Common myeloid progenitor, CD34-positive (primary cell): Measurements from ENCODE around the gene MAN2C1.

Experiments used
- CTCF ChIA-PET: fragments of 350-600 bp; sonication (Branson Sonifier 250); formaldehyde crosslinking; loops from one replicate; lab custom pipeline; 2021; ENCODE audit warnings: antibody characterized with exemption; lab: Charles Lee
- POLR2A ChIA-PET: fragments of 350-600 bp; sonication (Branson Sonifier 250); formaldehyde crosslinking; loops from one replicate; lab custom pipeline; 2021; ENCODE audit warnings: antibody characterized with exemption; lab: Charles Lee
- DNase-seq, 3 donors: peaks; one replicate each; pipeline versions ENCODE4 v3.0.0 to v3.0.0-alpha.2; 2013
- H3K27ac ChIP-seq, 2 experiments: 1 replicate in 1 of 2; 2 replicates in 1 of 2; pipeline ENCODE4 v1.7.0; 2013; ENCODE audit warnings: inconsistent platforms in 2 of 2, low read length in 2 of 2, mild to moderate bottlenecking in 2 of 2, low read depth in 1 of 2, moderate library complexity in 1 of 2; ENCODE audit not compliant: severe bottlenecking in 2 of 2, insufficient read depth in 1 of 2, poor library complexity in 1 of 2
- H3K27me3 ChIP-seq, 5 experiments: replicated peaks in 2 of 5; 1 replicate in 3 of 5; 2 replicates in 2 of 5; pipeline versions ENCODE4 v1.6.1 to v1.7.0; 2013; ENCODE audit warnings: low read length in 4 of 5, mild to moderate bottlenecking in 2 of 5, moderate library complexity in 2 of 5, inconsistent platforms in 1 of 5; ENCODE audit not compliant: insufficient read depth in 5 of 5, control insufficient read depth in 4 of 5
- H3K36me3 ChIP-seq, 4 experiments: 1 replicate in 2 of 4; 2 replicates in 2 of 4; pipeline versions ENCODE4 v1.6.1 to v1.7.0; 2013; ENCODE audit warnings: low read length in 3 of 4, control low read depth in 1 of 4, mild to moderate bottlenecking in 1 of 4; ENCODE audit not compliant: control insufficient read depth in 4 of 4, insufficient read depth in 4 of 4
- H3K4me1 ChIP-seq, 4 experiments: 1 replicate in 3 of 4; 2 replicates in 1 of 4; pipeline versions ENCODE4 v1.6.1 to v1.7.1; 2013; ENCODE audit warnings: low read length in 3 of 4, mild to moderate bottlenecking in 3 of 4, control low read depth in 1 of 4, inconsistent platforms in 1 of 4, moderate library complexity in 1 of 4; ENCODE audit not compliant: control insufficient read depth in 4 of 4, insufficient read depth in 4 of 4; ENCODE audit errors: control extremely low read depth in 1 of 4
- H3K4me3 ChIP-seq, 7 experiments: 1 replicate in 4 of 7; 2 replicates in 3 of 7; pipeline versions ENCODE4 v1.5.1 to v1.7.0; 2013; ENCODE audit warnings: mild to moderate bottlenecking in 7 of 7, low read length in 6 of 7, moderate library complexity in 6 of 7, inconsistent platforms in 2 of 7, low read depth in 2 of 7, control low read depth in 1 of 7; ENCODE audit not compliant: insufficient read depth in 4 of 7, control insufficient read depth in 1 of 7; ENCODE audit errors: extremely low read depth in 1 of 7
- H3K9me3 ChIP-seq, 5 experiments: 1 replicate in 4 of 5; 2 replicates in 1 of 5; pipeline versions ENCODE4 v1.6.1 to v1.7.1; 2013; ENCODE audit warnings: low read length in 4 of 5, mild to moderate bottlenecking in 2 of 5, inconsistent platforms in 1 of 5, low read depth in 1 of 5, moderate library complexity in 1 of 5; ENCODE audit not compliant: control insufficient read depth in 4 of 5, insufficient read depth in 2 of 5; ENCODE audit errors: control extremely low read depth in 1 of 5
- WGBS: methylation state at CpG from one replicate; pipeline ENCODE4 v1.1.5; 2013; ENCODE audit not compliant: insufficient coverage; 5-methylcytosine and 5-hydroxymethylcytosine counted together

The MAN2C1 gene

DNA sequence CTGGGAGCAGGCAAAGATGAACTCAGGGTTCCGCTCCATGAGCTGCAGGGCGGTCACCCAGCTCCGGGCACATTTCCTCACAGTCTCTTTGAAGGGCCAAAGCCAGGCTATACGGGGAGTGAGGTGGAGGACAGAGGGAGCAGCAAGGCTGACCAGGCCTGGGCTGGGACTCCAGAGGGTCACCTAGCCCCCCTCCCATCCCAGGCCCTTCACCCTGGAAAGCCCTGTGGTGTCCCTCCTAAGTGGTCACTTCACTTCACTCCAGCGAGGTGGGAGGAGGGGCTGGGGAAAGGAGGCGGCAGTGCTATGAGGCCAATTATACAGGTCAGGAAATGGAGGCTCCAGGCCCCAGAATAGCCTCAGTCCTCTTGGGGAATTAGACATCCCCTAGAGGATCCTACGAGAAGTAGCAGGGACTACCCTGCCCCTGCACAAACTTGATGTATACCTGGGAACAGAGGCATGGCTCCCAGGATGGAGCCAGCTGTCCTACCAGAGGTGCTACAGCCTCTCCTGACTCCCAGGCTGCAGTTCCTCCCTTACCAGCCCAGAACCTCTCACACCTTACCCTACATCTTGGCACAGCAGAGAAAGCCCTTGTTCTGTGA is 5.7 kb downstream of the MAN2C1 start:
- CTCF ChIA-PET: interaction anchor here (1.1 to 1.7 kb wide), 2 partner anchors 12 to 319 kb away, joined by 3 to 4 read pairs; no protein-coding TSS in a partner anchor
- Histone ChIP-seq H3K27ac (no peak overlapping the region), H3K4me1 (peaks cover 0 to 6% (median 2%) of the 10 kb centered on the region in 4 experiments), H3K36me3 (peaks cover 4 to 87% (median 66%) of the 10 kb centered on the region in 4 experiments), H3K27me3 (no peaks in the 10 kb centered on the region), H3K9me3 (no peaks in the 10 kb centered on the region), H3K4me3 (no peak overlapping the region)
- 100% methylated on average over 4 of the region's 7 CpGs for WGBS
- POLR2A ChIA-PET: interaction anchor here (0.6 kb wide), 1 partner anchor 10 kb away, joined by 3 read pairs; no protein-coding TSS in a partner anchor
- no peak for DNase-seq

DNA sequence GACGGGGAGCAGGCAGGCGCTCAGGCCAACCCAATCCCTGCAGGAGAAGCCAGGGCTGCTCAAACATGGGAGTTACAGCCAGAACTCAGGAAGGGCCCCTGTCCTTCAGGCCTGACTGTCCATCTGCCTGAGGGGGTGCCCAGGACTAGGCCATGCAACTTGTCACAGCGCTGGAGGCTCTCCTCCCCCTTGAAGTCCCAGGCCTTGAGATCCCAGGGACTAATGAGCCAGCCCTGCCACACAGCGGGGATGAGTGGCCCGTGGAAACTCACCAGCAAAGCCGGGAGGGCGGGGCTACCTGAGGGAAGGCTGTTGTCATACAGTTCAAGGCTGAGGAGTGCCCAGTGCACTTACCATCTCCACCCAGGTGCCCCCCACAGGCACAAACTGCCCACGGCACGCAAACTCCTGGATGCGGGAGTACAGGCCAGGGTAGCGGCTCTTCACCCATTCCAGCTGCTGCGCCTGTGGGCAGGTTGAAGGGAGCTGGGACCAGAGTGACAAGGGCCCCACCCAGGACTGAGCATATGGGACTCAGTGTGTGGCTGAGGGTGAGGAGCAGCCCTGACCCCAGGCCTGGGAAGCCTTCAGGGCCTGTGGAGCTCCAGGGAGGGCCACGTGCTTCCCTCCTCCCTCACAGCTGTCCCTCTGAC is 6.3 kb downstream of the MAN2C1 start:
- 98% methylated on average over 7 of the region's 13 CpGs for WGBS
- Histone ChIP-seq H3K27me3 (no peaks in the 10 kb centered on the region), H3K4me1 (no peaks in the 10 kb centered on the region), H3K4me3 (no peak overlapping the region), H3K27ac (no peak overlapping the region), H3K36me3 (peaks cover 4 to 83% (median 65%) of the 10 kb centered on the region in 4 experiments), H3K9me3 (no peaks in the 10 kb centered on the region)
- ChIA-PET POLR2A (no interaction called here), CTCF (interaction anchor here (1.1 kb wide), 1 partner anchor 11 kb away, joined by 3 read pairs; no protein-coding TSS in a partner anchor)
- DNase-seq: no peak

DNA sequence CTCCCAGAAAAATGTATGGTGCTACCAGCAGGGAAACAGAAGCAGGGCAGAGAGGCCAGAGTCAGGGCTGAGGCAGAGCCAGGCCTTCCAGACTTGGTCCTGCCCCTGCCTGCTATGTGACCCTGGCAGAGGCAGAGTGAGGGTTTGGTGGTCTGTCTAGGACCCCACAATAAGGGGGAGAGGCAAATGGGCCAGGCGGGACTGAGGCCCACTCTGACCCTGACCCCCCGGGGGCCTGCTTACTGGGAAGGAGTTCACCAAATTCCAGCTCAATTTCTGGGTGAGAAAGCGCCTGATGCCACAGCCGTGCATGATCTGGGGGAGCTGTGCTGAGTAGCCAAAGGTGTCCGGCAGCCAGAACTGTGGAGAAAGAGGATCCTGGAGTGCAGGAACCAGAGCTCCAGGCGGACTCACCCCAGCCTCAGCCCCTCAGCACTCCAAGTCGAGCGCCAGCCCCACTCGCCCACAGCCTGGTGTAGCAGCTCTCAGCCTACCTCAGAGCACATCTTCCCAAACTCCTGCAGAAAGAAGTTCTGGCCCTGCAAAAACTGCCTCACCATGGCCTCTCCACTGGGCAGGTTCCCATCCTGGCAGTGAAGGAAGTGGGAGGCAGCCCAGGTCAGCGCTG is 6.9 kb downstream of the MAN2C1 start:
- H3K36me3 ChIP-seq: peaks cover 2 to 81% (median 63%) of the 10 kb centered on the region in 4 experiments
- no peak overlapping the region for H3K27ac ChIP-seq
- no peak overlapping the region for H3K4me3 ChIP-seq
- no peaks in the 10 kb centered on the region for H3K27me3 ChIP-seq
- H3K9me3 ChIP-seq: no peaks in the 10 kb centered on the region
- CTCF ChIA-PET: no interaction called here
- POLR2A ChIA-PET: no interaction called here
- DNase-seq: no peak
- H3K4me1 ChIP-seq: no peaks in the 10 kb centered on the region
- WGBS: 100% methylated on average over 6 of the region's 10 CpGs

DNA sequence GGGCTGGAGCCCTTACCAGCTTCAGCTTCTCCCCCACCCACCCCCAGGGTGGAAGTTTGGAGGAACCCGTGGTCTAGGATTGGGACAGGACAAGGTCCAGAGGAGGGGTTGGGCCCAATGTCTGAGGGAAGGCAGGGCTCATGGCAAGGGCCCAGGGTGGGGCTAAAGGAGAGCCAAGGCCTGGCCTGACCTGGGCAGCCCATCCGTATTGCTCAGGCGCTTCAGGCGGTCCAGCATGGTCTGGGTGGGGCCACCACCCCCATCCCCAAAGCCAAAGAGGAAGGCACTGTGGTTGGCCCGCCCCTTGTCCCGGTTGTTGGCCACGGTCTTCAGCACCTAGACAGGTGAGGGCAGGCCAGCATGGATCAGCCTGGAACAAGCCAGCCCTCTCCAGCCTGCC is 7.6 kb downstream of the MAN2C1 start:
- CTCF ChIA-PET: no interaction called here
- H3K27me3 ChIP-seq: no peaks in the 10 kb centered on the region
- H3K9me3 ChIP-seq: no peaks in the 10 kb centered on the region
- DNase-seq: no peak
- H3K4me3 ChIP-seq: no peak overlapping the region
- peaks cover 2 to 81% (median 62%) of the 10 kb centered on the region in 4 experiments for H3K36me3 ChIP-seq
- H3K4me1 ChIP-seq: no peaks in the 10 kb centered on the region
- 100% methylated on average over 3 of the region's 7 CpGs for WGBS
- no peak overlapping the region for H3K27ac ChIP-seq
- POLR2A ChIA-PET: no interaction called here

DNA sequence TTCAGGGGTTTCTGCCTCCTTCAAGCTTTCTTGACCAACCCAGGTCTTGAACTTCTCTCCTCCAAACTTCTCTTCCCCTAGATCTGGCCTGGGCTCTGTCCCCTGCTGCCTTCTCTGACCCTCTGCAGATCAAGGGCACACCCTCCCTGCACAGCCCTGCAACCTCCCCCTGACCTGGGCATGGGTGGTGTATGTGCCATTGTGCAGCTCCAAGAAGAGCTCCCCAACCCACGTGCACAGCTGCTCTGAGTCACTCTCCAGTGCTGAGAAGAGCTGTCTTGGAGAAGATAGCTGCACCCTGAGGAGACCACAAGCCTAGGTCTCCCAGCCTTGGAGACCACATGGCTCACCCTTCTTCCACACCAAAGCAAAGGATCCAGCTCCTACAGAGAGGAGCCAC is 8.0 kb downstream of the MAN2C1 start:
- no peak for DNase-seq
- Histone ChIP-seq H3K4me1 (no peaks in the 10 kb centered on the region), H3K36me3 (peaks cover 2 to 83% (median 66%) of the 10 kb centered on the region in 4 experiments), H3K4me3 (no peak overlapping the region), H3K9me3 (no peaks in the 10 kb centered on the region), H3K27ac (no peak overlapping the region), H3K27me3 (no peaks in the 10 kb centered on the region)
- WGBS: 100% methylated on average over 1 of the region's 1 CpG
- CTCF ChIA-PET: no interaction called here
- POLR2A ChIA-PET: no interaction called here

DNA sequence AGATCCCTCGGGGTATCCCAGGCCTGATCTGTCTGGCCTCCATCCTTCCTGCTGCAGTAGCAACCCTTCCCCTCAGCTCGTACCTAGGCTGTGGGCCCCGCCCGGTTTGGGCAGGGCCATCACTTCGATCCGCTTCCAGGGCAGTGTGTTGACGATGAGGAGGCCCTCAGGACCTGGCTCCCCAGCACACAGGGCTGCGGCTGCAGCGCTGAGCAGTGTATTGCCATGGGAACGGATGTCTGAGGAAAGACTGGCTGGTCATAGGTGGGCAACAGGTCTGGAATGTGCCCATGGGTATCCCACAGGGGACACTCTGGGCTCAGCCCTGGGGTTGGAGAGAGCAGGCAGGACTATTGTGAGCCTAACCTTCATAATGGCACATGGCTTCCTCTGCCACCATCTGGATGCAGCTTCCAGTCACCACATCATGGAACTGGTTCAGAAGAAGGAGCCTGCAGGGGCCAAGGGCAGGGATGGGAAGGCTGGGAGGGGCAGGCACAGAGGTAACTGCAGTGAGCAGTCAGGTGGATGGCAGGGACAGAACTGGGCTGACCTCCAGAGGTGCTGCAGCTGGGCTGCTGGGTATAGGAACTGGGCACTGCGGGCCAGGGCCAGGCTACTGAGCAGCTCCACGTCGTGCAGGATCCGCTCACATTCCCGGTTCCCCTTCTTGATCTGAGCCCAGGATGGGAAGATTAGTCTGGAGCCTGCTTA is 8.7 kb downstream of the MAN2C1 start:
- no peak overlapping the region for H3K27ac ChIP-seq
- ChIA-PET POLR2A (no interaction called here), CTCF (no interaction called here)
- H3K36me3 ChIP-seq: peaks cover 2 to 82% (median 66%) of the 10 kb centered on the region in 4 experiments
- DNase-seq: no peak
- no peaks in the 10 kb centered on the region for H3K9me3 ChIP-seq
- WGBS: 97% methylated on average over 14 of the region's 15 CpGs
- H3K4me1 ChIP-seq: no peaks in the 10 kb centered on the region
- H3K4me3 ChIP-seq: no peak overlapping the region
- no peaks in the 10 kb centered on the region for H3K27me3 ChIP-seq
